LNCAP (cell line): ENCODE results near the gene CLEC16A.
A peak's percentile ranks its signal among the peaks of the same experiment; 100 is the strongest.

ENCODE experiments used
- CTCF ChIP-seq: fragments of 450-650 bp; IDR thresholded peaks from 2 replicates; pipeline ENCODE4 v1.5.1; 2017; ENCODE audit warnings: mild to moderate bottlenecking

Gene CLEC16A

GRCh38 chr16:10961231-10961630 lies 16.9 kb downstream of the CLEC16A start:
- no peak for TF ChIP-seq CTCF

DNA sequence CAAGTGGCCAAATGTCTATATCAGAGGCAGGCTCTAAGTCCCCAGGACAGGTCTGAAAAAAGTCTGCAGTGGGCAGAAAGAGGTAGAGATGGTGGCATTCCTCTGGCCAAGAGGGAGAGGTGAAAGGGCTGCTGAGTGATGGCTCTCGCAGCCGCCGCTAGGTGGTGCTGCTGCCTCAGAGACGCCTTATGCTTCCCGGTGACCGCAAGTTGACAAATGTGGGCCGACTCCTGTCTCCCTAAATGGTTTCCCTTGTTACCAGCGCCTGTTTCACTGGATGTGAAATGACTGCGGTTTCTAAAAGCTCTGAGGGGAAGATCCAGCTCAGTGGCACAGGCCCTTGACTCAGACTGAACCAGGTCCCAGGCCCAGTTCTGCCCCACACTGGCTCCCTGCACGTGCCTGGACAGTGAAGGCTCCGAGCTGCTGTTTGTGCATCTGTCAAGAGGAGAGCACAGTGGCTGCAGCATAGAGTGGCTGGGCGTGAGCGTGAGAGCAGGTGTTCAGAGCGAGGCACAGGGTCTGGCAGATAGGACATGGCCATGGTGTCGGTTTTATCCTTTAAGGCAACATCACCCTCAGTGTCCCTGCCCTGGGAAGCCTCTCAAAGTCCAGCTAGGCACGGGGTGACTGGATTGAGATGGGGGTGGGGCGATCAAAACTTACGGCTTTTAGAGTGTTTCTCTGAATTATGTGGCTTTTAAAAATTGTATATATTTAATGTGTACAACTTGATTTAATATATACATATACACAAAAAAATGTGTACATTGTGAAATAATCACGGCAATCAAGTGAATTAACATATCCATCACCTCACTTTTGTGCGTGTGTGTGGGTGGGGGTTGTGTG lies 19.9 kb downstream of the CLEC16A start:
- peak; percentile 95 for TF ChIP-seq CTCF

DNA sequence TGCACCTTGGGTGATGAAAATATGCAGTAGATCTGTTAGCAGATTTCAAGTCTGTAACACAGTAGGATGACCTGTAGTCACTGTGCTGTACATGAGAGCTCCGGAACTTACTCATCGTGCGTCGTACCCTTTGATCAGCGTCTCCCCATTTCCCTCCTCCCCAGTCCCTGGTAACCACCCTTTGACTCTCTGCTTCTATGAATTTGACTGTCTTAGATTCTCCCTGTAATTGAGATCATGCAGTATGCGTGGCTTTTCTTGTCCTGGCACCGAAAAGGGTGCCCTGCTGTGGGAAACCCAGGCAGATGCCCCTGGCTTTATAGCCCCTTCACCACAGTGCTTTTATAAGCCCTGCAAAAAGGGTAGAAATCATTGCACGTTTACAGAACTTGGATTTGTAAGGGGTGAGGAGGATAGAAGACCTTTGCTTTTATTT lies 20.5 kb downstream of the CLEC16A start:
- TF ChIP-seq CTCF, result no peak

DNA sequence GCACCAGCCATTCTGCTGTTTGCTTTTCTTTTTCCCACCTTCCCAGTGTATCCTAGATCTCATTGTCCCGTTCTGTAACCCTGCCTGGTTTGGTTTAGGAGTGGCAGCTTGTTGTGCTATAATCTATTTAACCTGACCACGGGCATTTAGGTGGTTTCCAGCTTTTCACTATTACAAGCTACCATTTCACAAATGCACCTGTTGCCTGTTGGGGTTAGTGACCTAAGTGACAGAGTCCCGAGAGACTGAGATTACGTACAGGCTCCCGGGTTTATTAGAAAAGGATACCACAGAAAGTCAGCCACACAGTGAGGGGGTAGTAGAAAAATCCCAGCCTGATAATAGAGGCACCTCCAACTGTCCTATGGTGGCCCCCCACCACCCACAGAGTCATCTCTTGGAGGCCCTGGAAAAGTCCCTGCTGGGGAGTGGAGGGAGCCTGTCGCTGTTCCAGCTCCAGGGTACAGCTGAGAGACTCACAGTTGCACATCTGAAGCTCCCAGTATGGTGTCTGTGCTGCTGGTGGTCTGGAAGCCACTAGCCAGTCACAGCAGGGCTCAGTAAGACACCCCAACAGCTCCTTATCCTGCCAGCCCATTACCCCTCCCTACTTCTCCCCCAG lies 21.2 kb downstream of the CLEC16A start:
- no peak for TF ChIP-seq CTCF

DNA sequence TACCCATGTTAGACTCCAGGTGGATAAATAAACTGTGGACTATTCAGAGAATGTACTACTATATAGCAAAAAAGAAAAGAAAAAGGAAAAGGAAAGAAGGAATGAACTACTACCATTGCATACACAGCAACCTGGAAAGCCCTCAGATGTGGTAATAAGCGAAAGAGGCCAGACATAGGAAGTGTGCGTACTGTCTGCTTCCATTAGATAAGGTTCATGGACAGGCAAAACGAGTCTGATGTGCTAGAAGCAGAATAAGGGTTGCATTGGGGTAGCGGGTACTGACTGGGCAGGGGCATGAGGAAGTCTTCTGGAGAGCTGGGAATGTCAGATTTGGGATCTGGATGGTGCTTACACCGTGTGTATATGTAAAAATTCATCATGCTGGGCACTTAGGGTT lies 21.8 kb downstream of the CLEC16A start:
- TF ChIP-seq CTCF, result no peak

- no peak for TF ChIP-seq CTCF
Measured at GRCh38 chr16:10967986-10968385, 23.6 kb downstream of the CLEC16A start.

- TF ChIP-seq CTCF, result no peak
Measured at GRCh38 chr16:10968498-10968897, 24.1 kb downstream of the CLEC16A start.
